Measurements from ENCODE around the gene CNOT3. TPM values are rescaled to one million over a fixed set of nuclear protein-coding genes. Genes with fewer than 3 reads are reported as not detected.
A peak's percentile ranks its signal among the peaks of the same experiment; 100 is the strongest.

Gene CNOT3
- total and polyA plus RNA-seq, 2 of the 13 experiments (the other 11 are each of a cell fraction or from before 2014, with no cell fraction given) = 4.3 to 5.8 TPM

- TF ChIP-seq ZNF740 (CRISPR knock-in tag; IDR thresholded peaks at IDR 0.05) (no peak), GABPB1 (CRISPR knock-in tag; IDR thresholded peaks at IDR 0.05) (peak; percentile 49; the same call in 1 of the 2 replicates), RBFOX2 (IDR thresholded peaks at IDR 0.05; ENCODE audit: low read depth, low read length) (peak; percentile 81)
Observed at GRCh38 chr19:54191011-54191810, 53.6 kb downstream of the CNOT3 start, which contains the start of gene TSEN34 (continued).

GRCh38 chr19:54191811-54192453 is 54.4 kb downstream of the CNOT3 start:
- Histone ChIP-seq H3K9ac (ENCODE audit: insufficient read depth, low read depth, low read length) (peak overlapping the region; percentile 92), H3K4me2 (ENCODE audit: low read depth, low read length) (peak overlapping the region; percentile 93), H3K4me1 (ENCODE audit: insufficient read depth, low read length) (peaks cover 35% of the 10 kb centered on the region), H3K27me3 (ENCODE audit: control insufficient read depth in 1 of 2, insufficient read depth in 2 of 2, low read length in 2 of 2) (no peaks in the 10 kb centered on the region), H3K4me3 (replicated peaks in 1 of 3; ENCODE audit: insufficient read depth in 1 of 3, low read depth in 2 of 3, low read length in 3 of 3) (peak overlapping the region; percentile 82 to 91 (median 88)), H3K27ac (ENCODE audit: extremely low read length, insufficient read depth, low read length) (peak overlapping the region; percentile 96), H2AFZ (ENCODE audit: low read length) (no peak overlapping the region), H3K79me2 (ENCODE audit: insufficient read depth, low read length) (peaks cover 28% of the 10 kb centered on the region), H3K36me3 (replicated peaks in 1 of 2; ENCODE audit: control insufficient read depth in 1 of 2, insufficient read depth in 2 of 2, low read length in 2 of 2) (peaks cover 6 to 27% of the 10 kb centered on the region in 2 experiments; a peak in 4 of 5 replicates), H3K9me3 (ENCODE audit: low read length) (no peaks in the 10 kb centered on the region), H4K20me1 (ENCODE audit: insufficient read depth, low read length) (no peaks in the 10 kb centered on the region)
- intact Hi-C loops (cut with micrococcal nuclease; ENCODE audit: unreplicated experiment) (loop anchor here (2.0 to 5.0 kb wide), 2 partner anchors 19 to 40 kb away; no protein-coding TSS in a partner anchor), in situ Hi-C loops (cut with HindIII; ENCODE audit: extremely low pct_ligation_motif_present, low pct_unique_long_range_greater_than_20kb) (no loop called here)
- FAIRE-seq (no peak), ATAC-seq (no peak), DNase-seq (ENCODE audit: low spot score) (no peak)
- TF ChIP-seq DZIP1 (CRISPR knock-in tag; IDR thresholded peaks at IDR 0.05) = no peak
- TF ChIP-seq, protein P1, sequence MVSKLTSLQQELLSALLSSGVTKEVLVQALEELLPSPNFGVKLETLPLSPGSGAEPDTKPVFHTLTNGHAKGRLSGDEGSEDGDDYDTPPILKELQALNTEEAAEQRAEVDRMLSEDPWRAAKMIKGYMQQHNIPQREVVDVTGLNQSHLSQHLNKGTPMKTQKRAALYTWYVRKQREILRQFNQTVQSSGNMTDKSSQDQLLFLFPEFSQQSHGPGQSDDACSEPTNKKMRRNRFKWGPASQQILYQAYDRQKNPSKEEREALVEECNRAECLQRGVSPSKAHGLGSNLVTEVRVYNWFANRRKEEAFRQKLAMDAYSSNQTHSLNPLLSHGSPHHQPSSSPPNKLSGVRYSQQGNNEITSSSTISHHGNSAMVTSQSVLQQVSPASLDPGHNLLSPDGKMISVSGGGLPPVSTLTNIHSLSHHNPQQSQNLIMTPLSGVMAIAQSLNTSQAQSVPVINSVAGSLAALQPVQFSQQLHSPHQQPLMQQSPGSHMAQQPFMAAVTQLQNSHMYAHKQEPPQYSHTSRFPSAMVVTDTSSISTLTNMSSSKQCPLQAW (CRISPR knock-in tag; IDR thresholded peaks at IDR 0.05) = peak; percentile 57; the same call in 1 of the 2 replicates
- no peak for TF ChIP-seq PAWR (CRISPR knock-in tag; IDR thresholded peaks at IDR 0.05; ENCODE audit: borderline replicate concordance)
- 42% methylated on average over 14 of the region's 19 CpGs for WGBS (ENCODE audit: low lambda C conversion rate)
- no TSS peak for BruUV-seq (replicated peaks)
- POLR2A ChIA-PET = interaction anchor here (1.3 to 4.9 kb wide), 5 partner anchors 11 to 55 kb away, joined by 3 to 306 read pairs (median 73); partner anchors contain the start of genes CNOT3, LENG1 and RPS9
- CTCF ChIA-PET (ENCODE audit: low intra/inter-chr PET ratio, low total read pairs) = no interaction called here

All from HepG2 (cell line).